Progenitor cell of endocrine pancreas (in vitro differentiated cells): Measurements from ENCODE around the gene ATP6V0C. TPM values are rescaled to one million over a fixed set of nuclear protein-coding genes. Genes with fewer than 3 reads are reported as not detected.

Experiments
- DNase-seq: peaks from one replicate; pipeline ENCODE4 v3.0.0; 2021; ENCODE audit warnings: low spot score; ENCODE audit not compliant: unreplicated experiment
- H3K27ac Mint-ChIP-seq: 2 replicates; pipeline ENCODE4 v1.8.0; 2021; ENCODE audit warnings: mild to moderate bottlenecking, moderate library complexity, mixed read lengths
- H3K27me3 Mint-ChIP-seq: 2 replicates; pipeline ENCODE4 v1.8.0; 2021; ENCODE audit warnings: mixed read lengths
- H3K36me3 Mint-ChIP-seq: 2 replicates; pipeline ENCODE4 v1.8.0; 2022; ENCODE audit warnings: mixed read lengths; ENCODE audit not compliant: insufficient read depth
- H3K4me1 Mint-ChIP-seq: 2 replicates; pipeline ENCODE4 v1.8.0; 2021; ENCODE audit warnings: low read depth, mixed read lengths
- H3K4me3 Mint-ChIP-seq: 2 replicates; pipeline ENCODE4 v1.8.0; 2021; ENCODE audit warnings: low read depth, mild to moderate bottlenecking, moderate library complexity, mixed read lengths
- H3K9me3 Mint-ChIP-seq: 2 replicates; pipeline ENCODE4 v1.8.0; 2021; ENCODE audit warnings: low read depth, mixed read lengths
- CTCF ChIP-seq: fragments of 200-600 bp; sonication (generic); IDR thresholded peaks from one replicate; pipeline ENCODE4 v1.5.0; 2021; ENCODE audit warnings: antibody characterized with exemption, mild to moderate bottlenecking; ENCODE audit not compliant: unreplicated experiment
- total RNA-seq: library from RNA; stranded (reverse); gene quantifications from 2 replicates; pipeline ENCODE4 v1.2.1, GENCODE V29; 2021

ATP6V0C gene
- total RNA-seq, 1 donor from 2014 or later, result 169 TPM

GRCh38 chr16:2527784-2528100, 14.0 kb downstream of the ATP6V0C start:
- Mint-ChIP-seq H3K27me3 (no peaks in the 10 kb centered on the region), H3K4me1 (peaks cover 13% of the 10 kb centered on the region), H3K4me3 (no peak overlapping the region), H3K36me3 (peaks cover 3% of the 10 kb centered on the region), H3K9me3 (no peaks in the 10 kb centered on the region), H3K27ac (no peak overlapping the region)
- DNase-seq, result no peak
- no peak for TF ChIP-seq CTCF

DNA sequence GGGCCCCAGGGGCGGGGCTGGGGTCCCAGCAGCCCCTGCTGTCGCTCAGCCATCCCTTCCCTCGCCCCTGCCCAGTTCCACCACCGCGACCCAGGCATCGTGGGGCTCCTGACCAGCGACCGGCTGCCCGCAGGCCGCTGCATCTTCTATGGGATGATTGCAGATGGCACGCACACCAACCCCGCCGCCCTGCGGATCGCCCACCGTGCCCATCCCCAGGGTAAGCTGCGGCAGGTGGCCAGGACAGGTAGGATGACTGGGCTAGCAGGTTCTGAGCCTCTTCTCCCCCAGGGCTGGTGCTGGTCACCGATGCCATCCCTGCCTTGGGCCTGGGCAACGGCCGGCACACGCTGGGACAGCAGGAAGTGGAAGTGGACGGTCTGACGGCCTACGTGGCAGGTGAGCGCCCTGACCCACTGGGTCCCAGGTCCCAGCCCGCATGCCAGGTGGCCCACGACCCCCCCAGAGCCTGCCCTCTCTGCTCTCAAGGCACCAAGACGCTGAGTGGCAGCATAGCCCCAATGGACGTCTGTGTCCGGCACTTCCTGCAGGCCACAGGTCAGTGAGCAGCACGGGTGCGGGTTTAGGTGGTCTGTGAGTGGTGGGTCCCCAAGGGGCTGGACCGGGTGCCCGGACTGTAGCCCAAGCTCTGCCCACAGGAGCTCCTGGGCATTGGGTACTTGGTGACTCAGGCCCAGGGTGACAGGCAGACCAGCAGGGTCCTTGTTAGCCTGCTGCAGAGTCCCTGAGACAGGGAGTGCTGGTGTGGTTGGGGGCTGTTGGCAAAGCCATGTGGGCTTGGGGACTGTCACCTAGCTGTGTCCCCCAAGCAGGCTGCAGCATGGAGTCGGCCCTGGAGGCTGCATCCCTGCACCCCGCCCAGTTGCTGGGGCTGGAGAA, 14.7 kb downstream of the ATP6V0C start:
- Mint-ChIP-seq H3K9me3 (no peaks in the 10 kb centered on the region), H3K36me3 (peaks cover 3% of the 10 kb centered on the region), H3K4me1 (peaks cover 13% of the 10 kb centered on the region), H3K4me3 (no peak overlapping the region), H3K27me3 (no peaks in the 10 kb centered on the region), H3K27ac (no peak overlapping the region)
- TF ChIP-seq CTCF, result no peak
- no peak for DNase-seq

- DNase-seq, result no peak
- H3K4me3 Mint-ChIP-seq, result no peak overlapping the region
- no peaks in the 10 kb centered on the region for H3K27me3 Mint-ChIP-seq
- H3K36me3 Mint-ChIP-seq, result peaks cover 3% of the 10 kb centered on the region
- H3K9me3 Mint-ChIP-seq, result no peaks in the 10 kb centered on the region
- H3K4me1 Mint-ChIP-seq, result peaks cover 8% of the 10 kb centered on the region
- TF ChIP-seq CTCF, result peak; percentile 21
- no peak overlapping the region for H3K27ac Mint-ChIP-seq
These were observed 15.5 kb downstream of the ATP6V0C start for GRCh38 chr16:2529061-2529931.

DNA sequence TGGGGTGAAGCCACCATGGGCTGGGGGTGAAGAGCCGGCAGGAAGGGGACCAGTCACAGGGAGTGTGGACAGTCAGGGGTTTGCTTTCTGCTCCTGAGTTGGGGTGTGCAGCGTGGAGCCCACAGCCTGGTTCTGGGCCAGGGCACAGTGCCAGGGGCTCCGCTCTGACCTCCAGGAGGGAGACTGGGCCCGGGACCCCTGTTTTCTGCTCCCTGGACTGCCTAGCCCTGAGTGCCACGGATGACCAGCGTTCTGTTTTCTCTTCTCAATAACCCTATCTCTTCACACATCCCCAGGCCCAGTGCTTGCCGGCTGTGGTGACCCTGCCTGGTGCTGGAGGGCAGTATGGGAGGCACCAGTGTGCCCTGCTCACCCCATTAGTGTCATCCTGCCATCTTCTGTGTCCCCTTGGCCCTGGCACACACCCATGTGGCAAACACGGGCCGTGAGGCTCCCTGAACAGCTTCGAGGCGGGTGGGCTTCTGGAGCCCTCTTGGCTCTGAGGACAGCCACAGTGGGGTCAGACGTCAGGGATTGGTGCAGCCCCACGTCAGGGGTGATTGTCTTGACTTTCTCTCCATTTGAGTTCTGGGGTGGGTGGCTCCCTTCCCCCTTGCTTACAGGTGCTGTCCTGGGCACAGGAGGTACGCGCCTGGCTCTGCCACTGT, 16.3 kb downstream of the ATP6V0C start:
- DNase-seq, result no peak
- Mint-ChIP-seq H3K9me3 (no peaks in the 10 kb centered on the region), H3K4me3 (no peak overlapping the region), H3K36me3 (peaks cover 2% of the 10 kb centered on the region), H3K4me1 (peaks cover 2% of the 10 kb centered on the region), H3K27me3 (no peaks in the 10 kb centered on the region), H3K27ac (no peak overlapping the region)
- no peak for TF ChIP-seq CTCF
